ENCODE measurements around the gene MAP3K4.

DNA sequence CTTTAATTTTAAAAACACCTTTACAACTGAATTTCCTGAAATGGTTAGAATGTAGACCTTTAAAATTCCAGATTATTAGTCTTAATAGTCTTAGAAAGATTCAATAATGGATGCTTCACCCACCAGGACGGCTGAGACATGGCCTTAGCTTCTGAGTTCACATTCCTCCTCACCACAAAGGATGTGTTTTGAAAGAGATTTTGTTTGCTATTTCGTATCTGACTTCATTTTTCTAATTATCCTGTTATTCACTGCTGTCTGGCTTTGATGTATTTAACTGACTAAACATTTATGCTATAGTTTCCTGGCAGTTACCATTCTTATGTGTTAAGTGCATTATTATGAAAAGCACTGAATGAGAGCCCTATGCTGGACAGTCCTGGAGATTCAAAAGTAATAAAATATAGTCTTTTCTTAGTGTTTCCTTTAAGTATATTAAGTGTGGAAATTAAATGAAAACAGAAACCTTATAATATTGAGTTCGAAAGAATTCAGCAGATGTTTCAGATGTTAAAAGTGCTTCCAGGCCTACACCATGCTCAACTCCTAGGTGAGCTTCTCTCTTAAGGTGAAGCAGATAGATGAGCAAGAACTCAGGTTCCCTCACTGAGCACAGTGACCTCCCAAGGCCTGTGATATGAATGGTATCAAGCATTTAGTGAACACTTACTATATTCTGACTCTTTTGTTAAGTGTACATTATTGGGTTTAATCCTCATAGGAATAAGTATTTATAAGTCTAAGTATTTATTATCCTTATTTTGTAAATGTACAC lies 40.3 kb downstream of the MAP3K4 start:
- TF ChIP-seq POLR2AphosphoS5 (IDR thresholded peaks at IDR 0.05) (no peak), POLR2A (IDR thresholded peaks at IDR 0.05) (no peak)
- TF ChIP-seq, protein P1, sequence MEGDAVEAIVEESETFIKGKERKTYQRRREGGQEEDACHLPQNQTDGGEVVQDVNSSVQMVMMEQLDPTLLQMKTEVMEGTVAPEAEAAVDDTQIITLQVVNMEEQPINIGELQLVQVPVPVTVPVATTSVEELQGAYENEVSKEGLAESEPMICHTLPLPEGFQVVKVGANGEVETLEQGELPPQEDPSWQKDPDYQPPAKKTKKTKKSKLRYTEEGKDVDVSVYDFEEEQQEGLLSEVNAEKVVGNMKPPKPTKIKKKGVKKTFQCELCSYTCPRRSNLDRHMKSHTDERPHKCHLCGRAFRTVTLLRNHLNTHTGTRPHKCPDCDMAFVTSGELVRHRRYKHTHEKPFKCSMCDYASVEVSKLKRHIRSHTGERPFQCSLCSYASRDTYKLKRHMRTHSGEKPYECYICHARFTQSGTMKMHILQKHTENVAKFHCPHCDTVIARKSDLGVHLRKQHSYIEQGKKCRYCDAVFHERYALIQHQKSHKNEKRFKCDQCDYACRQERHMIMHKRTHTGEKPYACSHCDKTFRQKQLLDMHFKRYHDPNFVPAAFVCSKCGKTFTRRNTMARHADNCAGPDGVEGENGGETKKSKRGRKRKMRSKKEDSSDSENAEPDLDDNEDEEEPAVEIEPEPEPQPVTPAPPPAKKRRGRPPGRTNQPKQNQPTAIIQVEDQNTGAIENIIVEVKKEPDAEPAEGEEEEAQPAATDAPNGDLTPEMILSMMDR (IDR thresholded peaks at IDR 0.05) = no peak

All from breast epithelium (tissue), 3 donors.